ENCODE results near the gene ERFL.

- TF ChIP-seq CTCF (IDR thresholded peaks at IDR 0.05) (no peak), POLR2A (IDR thresholded peaks at IDR 0.05) (no peak)
Measured at GRCh38 chr19:41933693-41934426, 5.6 kb upstream of the ERFL start.
